Osteoblast (primary cell): ENCODE measurements around the gene IFT43. TPM values are rescaled to one million over a fixed set of nuclear protein-coding genes. Genes with fewer than 3 reads are reported as not detected.

ENCODE experiments used
- DNase-seq: peaks from one replicate; pipeline ENCODE4 v3.0.0; 2011; ENCODE audit warnings: low spot score, mixed read lengths; ENCODE audit not compliant: insufficient read length; ENCODE audit errors: missing footprints
- H2AFZ ChIP-seq: 2 replicates; pipeline ENCODE4 v1.6.0; 2011; ENCODE audit warnings: mild to moderate bottlenecking, low read length
- H3K27ac ChIP-seq: 2 replicates; pipeline ENCODE4 v1.5.1; 2011; ENCODE audit warnings: mild to moderate bottlenecking, low read depth, low read length, moderate library complexity
- H3K27me3 ChIP-seq: 2 replicates; pipeline ENCODE4 v1.6.0; 2012; ENCODE audit warnings: mild to moderate bottlenecking, control low read depth, inconsistent platforms, low read length, moderate library complexity; ENCODE audit not compliant: insufficient read depth
- H3K36me3 ChIP-seq: 2 replicates; pipeline ENCODE4 v1.5.1; 2011; ENCODE audit warnings: mild to moderate bottlenecking, low read length, control low read depth, moderate library complexity; ENCODE audit not compliant: insufficient read depth
- H3K4me1 ChIP-seq: 2 replicates; pipeline ENCODE4 v1.5.1; 2011; ENCODE audit warnings: mild to moderate bottlenecking, low read length, control low read depth, moderate library complexity; ENCODE audit not compliant: insufficient read depth
- H3K4me2 ChIP-seq: 2 replicates; pipeline ENCODE4 v1.6.0; 2011; ENCODE audit warnings: mild to moderate bottlenecking, low read length; ENCODE audit not compliant: insufficient read depth
- H3K4me3 ChIP-seq: fragments of 200-600 bp; sonication (generic); 3 replicates; pipeline ENCODE4 v1.5.1; 2012; ENCODE audit warnings: mild to moderate bottlenecking, low read length, inconsistent platforms; ENCODE audit not compliant: insufficient read depth
- H3K79me2 ChIP-seq: 2 replicates; pipeline ENCODE4 v1.6.0; 2012; ENCODE audit warnings: mild to moderate bottlenecking, low read length, control low read depth, inconsistent platforms; ENCODE audit not compliant: insufficient read depth
- H3K9me3 ChIP-seq: 2 replicates; pipeline ENCODE4 v1.5.1; 2011; ENCODE audit warnings: low read depth, low read length, control low read depth
- H4K20me1 ChIP-seq: 2 replicates; pipeline ENCODE4 v1.6.0; 2012; ENCODE audit warnings: mild to moderate bottlenecking, low read length, control low read depth; ENCODE audit not compliant: insufficient read depth
- CTCF ChIP-seq: IDR thresholded peaks from 2 replicates; pipeline ENCODE4 v1.5.1; 2011; ENCODE audit warnings: mild to moderate bottlenecking, low read depth, low read length, moderate library complexity; ENCODE audit errors: extremely low read depth
- total RNA-seq: library from RNA; depleted of rRNA; stranded (reverse); fragments of >200 nt; gene quantifications from 2 replicates; pipeline ENCODE4 v1.2.3, GENCODE V29; 2012

The IFT43 gene
- total RNA-seq, 1 donor = 32.6 TPM

- TF ChIP-seq CTCF = no peak
- Histone ChIP-seq H3K4me1 (no peaks in the 10 kb centered on the region), H3K36me3 (peaks cover 23% of the 10 kb centered on the region), H4K20me1 (no peaks in the 10 kb centered on the region), H3K9me3 (no peaks in the 10 kb centered on the region), H2AFZ (no peak overlapping the region), H3K4me2 (no peak overlapping the region), H3K27me3 (no peaks in the 10 kb centered on the region), H3K4me3 (no peak overlapping the region), H3K79me2 (no peaks in the 10 kb centered on the region), H3K27ac (no peak overlapping the region)
- peak; percentile 5 for DNase-seq
These were observed 82.0 kb downstream of the IFT43 start for GRCh38 chr14:76067536-76067935.

GRCh38 chr14:76073717-76074116 is 88.2 kb downstream of the IFT43 start:
- no peaks in the 10 kb centered on the region for H3K9me3 ChIP-seq
- H3K79me2 ChIP-seq = no peaks in the 10 kb centered on the region
- TF ChIP-seq CTCF = no peak
- H3K4me1 ChIP-seq = no peaks in the 10 kb centered on the region
- no peaks in the 10 kb centered on the region for H4K20me1 ChIP-seq
- no peaks in the 10 kb centered on the region for H3K27me3 ChIP-seq
- H3K27ac ChIP-seq = no peak overlapping the region
- H3K4me3 ChIP-seq = no peak overlapping the region
- no peak overlapping the region for H3K4me2 ChIP-seq
- H3K36me3 ChIP-seq = peaks cover 8% of the 10 kb centered on the region
- no peak for DNase-seq
- no peak overlapping the region for H2AFZ ChIP-seq

GRCh38 chr14:76077340-76077739 is 91.8 kb downstream of the IFT43 start:
- H3K4me3 ChIP-seq = no peak overlapping the region
- H3K4me1 ChIP-seq = no peaks in the 10 kb centered on the region
- H3K27ac ChIP-seq = no peak overlapping the region
- DNase-seq = no peak
- H3K4me2 ChIP-seq = no peak overlapping the region
- H3K9me3 ChIP-seq = no peaks in the 10 kb centered on the region
- H3K79me2 ChIP-seq = no peaks in the 10 kb centered on the region
- H4K20me1 ChIP-seq = no peaks in the 10 kb centered on the region
- H3K36me3 ChIP-seq = peaks cover 5% of the 10 kb centered on the region
- TF ChIP-seq CTCF = no peak
- no peaks in the 10 kb centered on the region for H3K27me3 ChIP-seq
- no peak overlapping the region for H2AFZ ChIP-seq

GRCh38 chr14:76078501-76078900 is 92.9 kb downstream of the IFT43 start:
- H3K36me3 ChIP-seq = peaks cover 5% of the 10 kb centered on the region
- TF ChIP-seq CTCF = no peak

More at GRCh38 chr14:76078501-76078900, 92.9 kb downstream of the IFT43 start:
- Histone ChIP-seq H3K9me3 (no peaks in the 10 kb centered on the region), H2AFZ (no peak overlapping the region), H3K4me1 (no peaks in the 10 kb centered on the region), H4K20me1 (no peaks in the 10 kb centered on the region), H3K27me3 (no peaks in the 10 kb centered on the region), H3K79me2 (no peaks in the 10 kb centered on the region), H3K4me2 (no peak overlapping the region), H3K27ac (no peak overlapping the region), H3K4me3 (no peak overlapping the region)
- DNase-seq = no peak
